IMR-90 (cell line): Measurements from ENCODE around the gene CCDC32.

ENCODE experiments used
- CTCF ChIP-seq: conservative IDR thresholded peaks from 2 replicates; pipeline ENCODE4 v1.5.1; 2012; ENCODE audit warnings: mild to moderate bottlenecking, low read depth, low read length, improper control_type of control experiment
- POLR2A ChIP-seq: IDR thresholded peaks from 2 replicates; pipeline ENCODE4 v1.6.1; 2012; ENCODE audit warnings: mild to moderate bottlenecking, low read depth, low read length
- RAD21 ChIP-seq: IDR thresholded peaks from 2 replicates; pipeline ENCODE4 v1.6.1; 2012; ENCODE audit warnings: low read length, improper control_type of control experiment

GRCh38 chr15:40516322-40516721, 48.5 kb downstream of the CCDC32 start:
- TF ChIP-seq RAD21 (no peak), POLR2A (no peak), CTCF (no peak)
